Pancreas (tissue), 10 donors: Measurements from ENCODE around the gene SAXO1. TPM values are rescaled to one million over a fixed set of nuclear protein-coding genes. Genes with fewer than 3 reads are reported as not detected.
"Not testable (repeated sequence)": the region's sequence is repeated elsewhere in the genome, so short reads cannot be mapped to it uniquely, and the experiment has no call there.

Experiments
- ATAC-seq, 4 donors: fragments of 200-7000 bp; cut with Tn5 transposase; one replicate each; pipeline versions ENCODE4 v1.8.0 to v1.9.1; 2020; ENCODE audit warnings: mild to moderate bottlenecking in 4 of 4, moderate library complexity in 4 of 4
- DNase-seq, 6 donors: peaks; one replicate each; pipeline ENCODE4 v3.0.0-alpha.2; 2020
- FAIRE-seq: peaks from 2 replicates; lab custom pipeline; 2012; peaks lifted over from hg19 to GRCh38; lab: Jason Lieb, UNC
- H3K27ac ChIP-seq, 4 donors: fragments of 200-600 bp; sonication (generic); 1 replicate in 3 of 4; 2 replicates in 1 of 4; pipeline versions ENCODE4 v1.5.0 to v1.8.0; 2020
- H3K27me3 ChIP-seq, 4 donors: fragments of 200-600 bp; one replicate each; pipeline ENCODE4 v1.8.0; 2021
- H3K36me3 ChIP-seq, 3 donors: fragments of 200-600 bp; sonication (generic) in 1 of 3; one replicate each; pipeline versions ENCODE4 v1.5.0 to v1.8.0; 2020 to 2021
- H3K4me1 ChIP-seq, 3 donors: fragments of 200-600 bp; one replicate each; pipeline ENCODE4 v1.8.0; 2021
- H3K4me3 ChIP-seq, 4 donors: fragments of 200-600 bp; sonication (generic) in 2 of 4; one replicate each; pipeline versions ENCODE4 v1.5.0 to v1.8.0; 2020 to 2021
- H3K9me3 ChIP-seq, 4 donors: fragments of 200-600 bp; one replicate each; pipeline ENCODE4 v1.8.0; 2021
- CTCF ChIP-seq, 4 donors: fragments of 200-600 bp; sonication (generic) in 3 of 4; IDR thresholded peaks; one replicate each; pipeline versions ENCODE4 v1.5.0 to v1.8.0; 2021; ENCODE audit warnings: antibody characterized with exemption in 4 of 4
- WGBS, 2 donors: extraction: QIAGEN DNeasy Blood & Tissue Kit; methylation state at CpG; one replicate each; pipeline ENCODE4 v1.1.7; 2013; 5-methylcytosine and 5-hydroxymethylcytosine counted together
- intact Hi-C, 3 donors: fragments of 100-400 bp; cut with DNase I; formaldehyde crosslinking; loops; one replicate each; pipeline versions ENCODE4 v1.11.1 to v1.14.2; 2022
- polyA plus RNA-seq, 2 donors: library from polyadenylated mRNA; stranded (reverse); fragments of 200-250 nt; gene quantifications; one replicate each; pipeline ENCODE4 v1.2.3, GENCODE V29; 2013
- total RNA-seq, 6 donors: library from RNA; stranded (reverse); fragmentation: NEBNext Ultra II Directional in 4 of 6; extraction: Animal tissue kit (Norgen Biotek cat#: 25700) in 4 of 6; gene quantifications; one replicate each; pipeline versions ENCODE4 v1.2.1 to v1.2.4, GENCODE V29; 2021 to 2023
- donor health status: healthy with polysubstance abuse.
- donor health status: DM: no; HTN: no; CAD: no; lungs with moderate emphysema.
- donor health status: DM: no; HTN: no; CAD: no.
- donor health status: control.
- donor health status: control.
- donor health status: Bipolar disorder and iron deficiency.
- donor health status: DM: yes; HTN: yes; CAD: no.
- donor health status: DM: no; HTN: no; CAD: no.
- donor health status: DM: no; HTN: no; CAD: no.
- donor health status: DM: yes; HTN: yes; CAD: no.

The SAXO1 gene
- total and polyA plus RNA-seq, 8 donors, result 0.08 to 0.51 (median 0.14) TPM; not detected in 2

GRCh38 chr9:18994263-18994916 is 38.6 kb downstream of the SAXO1 start:
- H3K27ac ChIP-seq, result no peak overlapping the region
- WGBS, 2 donors, result 75 to 80% methylated on average over 10 of the region's 10 CpGs
- H3K27me3 ChIP-seq, result no peaks in the 10 kb centered on the region
- H3K4me3 ChIP-seq, result no peak overlapping the region
- no peak for TF ChIP-seq CTCF (IDR thresholded peaks at IDR 0.05)
- no peak for FAIRE-seq
- H3K4me1 ChIP-seq, result no peaks in the 10 kb centered on the region
- ATAC-seq, result no peak
- intact Hi-C loops, result no loop called here
- no peak for DNase-seq
- no peaks in the 10 kb centered on the region for H3K9me3 ChIP-seq
- no peaks in the 10 kb centered on the region for H3K36me3 ChIP-seq

- ATAC-seq, DNase-seq, H3K36me3 ChIP-seq, H3K9me3 ChIP-seq, H3K27me3 ChIP-seq, H3K4me1 ChIP-seq, intact Hi-C loops, FAIRE-seq, H3K4me3 ChIP-seq, H3K27ac ChIP-seq: not testable (repeated sequence)
- WGBS, 2 donors, result 93 to 98% methylated on average over 4 of the region's 4 CpGs
Measured at GRCh38 chr9:18991197-18991596, 41.8 kb downstream of the SAXO1 start.

GRCh38 chr9:18990494-18990893 is 42.5 kb downstream of the SAXO1 start:
- no peak overlapping the region for H3K27ac ChIP-seq
- FAIRE-seq, result no peak
- intact Hi-C loops, result no loop called here
- no peaks in the 10 kb centered on the region for H3K27me3 ChIP-seq
- 87 to 94% methylated on average over 5 of the region's 5 CpGs for WGBS, 2 donors
- no peak for TF ChIP-seq CTCF (IDR thresholded peaks at IDR 0.05)
- H3K9me3 ChIP-seq, result no peaks in the 10 kb centered on the region
- H3K4me3 ChIP-seq, result no peak overlapping the region
- H3K4me1 ChIP-seq, result no peaks in the 10 kb centered on the region
- DNase-seq, result no peak
- no peaks in the 10 kb centered on the region for H3K36me3 ChIP-seq
- ATAC-seq, result no peak

- Histone ChIP-seq H3K27ac (no peak overlapping the region), H3K9me3 (no peaks in the 10 kb centered on the region), H3K4me3 (no peak overlapping the region), H3K4me1 (no peaks in the 10 kb centered on the region), H3K27me3 (no peaks in the 10 kb centered on the region), H3K36me3 (no peaks in the 10 kb centered on the region)
- DNase-seq, result no peak
- no peak for FAIRE-seq
- intact Hi-C loops, result no loop called here
- TF ChIP-seq CTCF (IDR thresholded peaks at IDR 0.05), result no peak
- ATAC-seq, result no peak
- 62 to 63% methylated on average over 4 of the region's 4 CpGs for WGBS, 2 donors
Measured at GRCh38 chr9:18989865-18990264, 43.1 kb downstream of the SAXO1 start.

- no peak overlapping the region for H3K27ac ChIP-seq
- ATAC-seq (no peak), FAIRE-seq (no peak), DNase-seq (no peak)
- no peaks in the 10 kb centered on the region for H3K9me3 ChIP-seq
- 75 to 85% methylated on average over 2 of the region's 2 CpGs for WGBS, 2 donors
- H3K36me3 ChIP-seq, result no peaks in the 10 kb centered on the region
- H3K4me3 ChIP-seq, result no peak overlapping the region
- no peaks in the 10 kb centered on the region for H3K27me3 ChIP-seq
- no peak for TF ChIP-seq CTCF (IDR thresholded peaks at IDR 0.05)
- no peaks in the 10 kb centered on the region for H3K4me1 ChIP-seq
- intact Hi-C loops, result no loop called here
Measured at GRCh38 chr9:18989097-18989496, 43.9 kb downstream of the SAXO1 start.
